ENCODE data around the gene ACVR2B. TPM values are rescaled to one million over a fixed set of nuclear protein-coding genes. Genes with fewer than 3 reads are reported as not detected.
"Not testable (repeated sequence)": the region's sequence is repeated elsewhere in the genome, so short reads cannot be mapped to it uniquely, and the experiment has no call there.

Gene ACVR2B
- total RNA-seq (ENCODE audit: insufficient read depth, low replicate concordance), result 10.6 TPM

DNA sequence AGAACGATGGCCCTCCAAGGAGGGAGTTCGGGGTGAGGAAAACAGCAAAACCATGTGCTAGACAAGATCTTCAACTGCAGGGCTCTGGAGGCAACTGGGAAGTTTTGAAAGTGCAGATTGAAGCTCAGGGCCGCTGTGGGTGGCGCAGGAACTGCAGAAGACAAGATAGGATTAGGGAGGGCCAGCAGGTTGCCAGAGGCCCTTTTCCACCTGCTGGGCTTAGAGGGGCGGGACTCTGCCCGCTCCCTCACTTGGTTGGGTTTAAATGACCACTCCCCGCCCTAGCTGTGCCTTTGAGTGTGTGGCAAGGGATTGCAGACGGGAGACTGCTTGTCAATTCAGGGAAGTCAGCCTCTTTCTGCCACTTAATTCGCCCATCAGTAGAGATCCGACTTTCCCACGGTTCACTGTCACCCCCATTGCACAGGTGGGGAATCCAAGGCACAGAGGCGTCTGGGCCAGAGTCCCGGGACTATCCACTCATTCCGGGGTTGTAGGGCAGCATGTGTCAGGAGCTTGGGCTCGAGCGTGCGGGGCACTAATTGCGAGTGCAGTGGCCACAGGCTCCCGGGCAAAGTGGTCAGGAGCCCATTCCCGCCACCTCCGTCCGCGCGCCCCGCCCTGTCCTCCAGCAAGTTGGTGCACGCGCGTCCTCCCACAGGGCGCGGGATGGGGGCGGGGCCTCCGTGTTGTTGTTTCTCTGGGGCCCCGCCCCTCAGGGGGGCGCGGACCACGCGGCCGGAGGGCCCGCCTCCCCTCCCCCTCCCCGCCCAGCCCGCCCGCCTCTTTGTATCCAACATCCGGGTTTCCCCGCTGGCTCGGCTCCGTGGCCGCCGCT is at the start of gene ACVR2B:
ACVR2B (plus strand) TSS at position 816 of the 838 bp plus-strand sequence. CDS start 433 bp downstream, outside the sequence.
- DNase-seq (ENCODE audit: low spot score), result peak; percentile 83

DNA sequence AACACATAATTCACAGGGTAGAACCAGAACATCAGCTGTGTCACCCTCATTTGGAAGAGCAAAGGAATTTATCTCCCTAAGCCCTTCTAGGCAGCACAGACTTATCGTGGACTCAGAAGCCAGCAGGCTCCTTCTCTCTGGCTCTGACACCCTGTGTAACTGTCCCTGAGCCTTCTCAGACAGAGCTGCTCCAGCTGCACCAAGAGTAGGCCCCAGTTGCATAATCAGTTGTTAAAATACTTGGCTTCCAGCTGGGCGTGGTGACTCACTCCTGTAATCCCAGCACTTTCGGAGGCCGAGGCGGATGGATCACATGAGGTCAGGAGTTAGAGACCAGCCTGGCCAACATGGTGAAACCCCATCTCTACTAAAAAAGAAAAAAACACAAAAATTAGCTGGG is 49.4 kb upstream of the ACVR2B start:
- DNase-seq (ENCODE audit: low spot score), result no peak

GRCh38 chr3:38411591-38411990 is 42.1 kb upstream of the ACVR2B start:
- no peak for DNase-seq (ENCODE audit: low spot score)

DNA sequence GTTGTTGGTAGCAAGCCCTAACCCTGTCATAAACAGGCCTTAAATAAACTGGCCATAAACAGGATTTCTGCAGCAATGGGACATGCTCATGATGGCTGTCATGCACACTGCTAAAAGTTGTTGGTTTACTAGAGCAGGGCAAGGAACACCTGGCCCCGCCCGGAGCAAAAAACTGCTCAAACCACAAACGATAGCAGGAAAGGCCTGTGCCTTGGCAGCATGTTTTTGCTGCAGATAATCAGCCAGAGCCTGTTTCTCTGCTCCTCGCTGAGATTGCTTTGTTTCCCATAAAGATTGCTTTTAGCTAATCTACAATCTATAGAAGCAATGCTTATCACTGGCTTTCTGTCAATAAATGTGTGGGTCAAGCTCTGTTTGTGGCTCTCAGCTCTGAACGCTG is 32.9 kb upstream of the ACVR2B start:
- DNase-seq (ENCODE audit: low spot score), result not testable (repeated sequence)

- DNase-seq (ENCODE audit: low spot score), result no peak
Observed at GRCh38 chr3:38421679-38422336, 31.9 kb upstream of the ACVR2B start.

DNA sequence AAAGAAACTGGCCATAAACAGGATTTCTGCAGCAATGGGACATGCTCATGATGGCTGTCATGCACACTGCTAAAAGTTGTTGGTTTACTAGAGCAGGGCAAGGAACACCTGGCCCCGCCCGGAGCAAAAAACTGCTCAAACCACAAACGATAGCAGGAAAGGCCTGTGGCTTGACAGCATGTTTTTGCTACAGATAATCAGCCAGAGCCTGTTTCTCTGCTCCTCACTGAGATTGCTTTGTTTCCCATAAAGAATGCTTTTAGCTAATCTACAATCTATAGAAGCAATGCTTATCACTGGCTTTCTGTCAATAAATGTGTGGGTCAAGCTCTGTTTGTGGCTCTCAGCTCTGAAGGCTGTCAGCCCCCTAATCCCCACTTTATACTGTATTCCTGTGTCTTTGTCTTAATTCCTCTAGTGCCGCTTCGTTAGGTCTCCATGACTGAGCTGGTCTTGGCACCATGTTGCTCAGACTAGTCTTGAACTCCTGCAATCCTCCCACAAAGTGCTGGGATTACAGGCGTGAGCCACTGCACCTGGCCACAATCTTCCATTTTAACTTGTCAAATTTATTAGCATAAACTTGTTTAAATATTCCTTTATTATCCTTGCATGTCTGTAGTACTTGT is 26.8 kb upstream of the ACVR2B start:
- peak; percentile 5 for DNase-seq (ENCODE audit: low spot score)

GRCh38 chr3:38432871-38433658 is 20.6 kb upstream of the ACVR2B start:
- not testable (repeated sequence) for DNase-seq (ENCODE audit: low spot score)

DNA sequence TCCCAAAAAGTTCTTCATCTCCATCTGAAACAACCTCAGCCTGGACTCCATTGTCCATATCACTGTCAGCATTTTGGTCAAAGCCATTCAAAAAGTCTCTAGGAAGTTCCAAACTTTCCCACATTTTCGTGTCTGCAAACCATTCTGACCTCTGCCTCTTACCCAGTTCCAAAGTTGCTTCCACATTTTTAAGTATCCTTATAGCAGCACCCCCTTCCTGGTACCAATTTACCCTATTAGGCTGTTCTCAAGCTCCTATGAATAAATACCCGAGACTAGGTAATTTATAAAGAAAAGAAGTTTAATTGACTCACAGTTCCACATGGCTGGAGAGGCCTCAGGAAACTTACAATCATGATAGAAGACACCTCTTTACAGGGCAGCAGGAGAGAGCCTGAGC is 20.0 kb upstream of the ACVR2B start:
- not testable (repeated sequence) for DNase-seq (ENCODE audit: low spot score)

DNA sequence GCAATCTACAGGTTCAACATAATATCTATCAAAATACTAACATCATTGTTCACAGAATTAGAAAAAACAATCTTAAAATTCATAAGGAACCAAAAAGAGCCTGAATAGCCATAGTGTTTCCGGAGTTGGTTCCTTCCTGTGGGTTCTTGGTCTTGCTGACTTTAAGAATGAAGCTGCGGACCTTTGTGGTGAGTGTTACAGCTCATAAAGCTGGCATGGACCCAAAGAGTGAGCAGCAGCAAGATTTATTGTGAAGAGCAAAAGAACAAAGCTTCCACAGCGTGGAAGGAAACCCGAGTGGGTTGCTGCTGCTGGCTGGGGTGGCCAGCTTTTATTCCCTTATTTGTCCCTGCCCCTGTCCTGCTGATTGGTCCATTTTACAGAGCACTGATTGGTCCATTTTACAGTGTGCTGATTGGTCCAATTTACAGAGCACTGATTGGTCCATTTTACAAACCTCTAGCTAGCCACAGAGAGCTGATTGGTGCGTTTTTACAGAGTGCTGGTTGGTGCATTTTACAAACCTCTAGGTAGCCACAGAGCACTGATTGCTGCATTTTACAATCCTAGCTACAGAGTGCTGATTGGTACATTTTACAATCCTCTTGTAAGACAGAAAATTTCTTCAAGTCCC is 15.1 kb upstream of the ACVR2B start:
- not testable (repeated sequence) for DNase-seq (ENCODE audit: low spot score)

- not testable (repeated sequence) for DNase-seq (ENCODE audit: low spot score)
Observed at GRCh38 chr3:38443205-38443604, 10.5 kb upstream of the ACVR2B start.

DNA sequence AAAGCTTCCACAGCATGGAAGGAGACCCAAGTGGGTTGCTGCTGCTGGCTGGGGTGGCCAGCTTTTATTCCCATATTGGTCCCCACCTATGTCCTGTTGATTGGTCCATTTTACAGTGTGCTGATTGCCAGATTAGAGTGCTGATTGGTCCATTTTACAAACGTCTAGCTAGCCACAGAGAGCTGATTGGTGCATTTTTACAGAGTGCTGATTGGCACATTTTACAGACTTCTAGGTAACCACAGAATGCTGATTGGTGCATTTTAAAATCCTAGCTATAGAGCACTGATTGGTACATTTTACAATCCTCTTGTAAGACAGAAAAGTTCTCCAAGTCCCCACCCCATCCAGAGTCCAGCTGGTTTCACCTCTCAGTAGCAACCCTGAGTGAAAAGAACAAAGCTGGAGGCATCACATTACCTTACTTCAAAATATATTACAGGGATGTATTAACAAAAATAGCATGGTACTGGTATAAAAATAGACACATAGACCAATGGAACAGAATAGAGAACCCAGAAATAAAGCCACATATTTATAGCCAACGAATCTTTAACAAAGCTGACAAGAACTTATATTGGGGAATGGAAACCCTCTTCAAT is 7.5 kb upstream of the ACVR2B start:
- DNase-seq (ENCODE audit: low spot score), result no peak

GRCh38 chr3:38446812-38447211 is 6.9 kb upstream of the ACVR2B start:
- DNase-seq (ENCODE audit: low spot score), result no peak

GRCh38 chr3:38450853-38451252 is 2.8 kb upstream of the ACVR2B start:
- no peak for DNase-seq (ENCODE audit: low spot score)

DNA sequence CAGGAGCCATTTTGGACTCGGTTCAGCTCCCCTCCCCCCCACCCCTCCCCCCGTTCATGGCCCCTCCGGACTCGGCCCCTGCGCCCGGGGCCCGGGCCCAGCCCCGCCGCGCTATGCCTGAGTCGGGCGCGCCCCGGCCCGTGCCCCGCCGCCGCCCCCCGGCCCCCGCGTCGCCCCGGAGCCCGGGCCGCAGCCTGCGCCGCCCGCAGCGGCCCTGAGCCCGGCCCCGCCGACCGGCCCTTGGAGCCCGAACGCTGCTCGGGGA is 155 bp downstream of the ACVR2B start:
- no peak for DNase-seq (ENCODE audit: low spot score)

DNA sequence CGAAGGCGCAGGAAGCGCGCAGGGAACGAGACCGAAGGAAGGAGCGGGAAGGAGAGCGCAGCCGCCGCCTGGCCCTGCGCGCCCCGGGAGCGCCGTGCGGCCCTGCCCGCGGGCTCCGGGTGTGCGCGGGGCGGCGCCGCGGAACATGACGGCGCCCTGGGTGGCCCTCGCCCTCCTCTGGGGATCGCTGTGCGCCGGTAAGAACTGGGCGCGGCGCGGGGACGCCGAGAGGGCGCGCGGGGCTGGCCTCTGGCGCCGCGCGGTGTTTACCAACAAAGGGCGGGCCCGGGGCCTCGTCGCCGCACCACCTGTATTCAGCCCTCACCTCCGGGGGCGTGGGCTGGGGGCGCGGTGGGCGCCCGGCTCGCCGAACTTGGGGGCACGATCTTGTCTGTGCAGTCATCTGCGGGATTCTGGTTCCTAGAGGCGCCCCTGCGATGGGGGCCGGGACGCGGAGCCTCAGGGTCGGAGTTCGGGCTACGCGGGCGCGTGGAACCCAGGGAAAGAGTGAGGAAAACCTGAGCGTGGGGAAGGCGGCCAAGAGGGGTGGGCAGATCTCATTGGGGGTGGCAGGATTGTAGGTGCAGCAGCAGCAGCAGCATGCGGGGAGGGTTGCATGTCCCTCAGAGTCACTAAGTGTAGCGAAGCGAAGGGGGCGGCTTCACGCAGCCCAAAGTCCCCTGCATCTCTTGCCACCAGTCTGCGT is 641 bp downstream of the ACVR2B start:
- peak; percentile 25 for DNase-seq (ENCODE audit: low spot score)

- DNase-seq (ENCODE audit: low spot score), result peak; percentile 55
Observed at GRCh38 chr3:38454884-38455638, 1.4 kb downstream of the ACVR2B start.

DNA sequence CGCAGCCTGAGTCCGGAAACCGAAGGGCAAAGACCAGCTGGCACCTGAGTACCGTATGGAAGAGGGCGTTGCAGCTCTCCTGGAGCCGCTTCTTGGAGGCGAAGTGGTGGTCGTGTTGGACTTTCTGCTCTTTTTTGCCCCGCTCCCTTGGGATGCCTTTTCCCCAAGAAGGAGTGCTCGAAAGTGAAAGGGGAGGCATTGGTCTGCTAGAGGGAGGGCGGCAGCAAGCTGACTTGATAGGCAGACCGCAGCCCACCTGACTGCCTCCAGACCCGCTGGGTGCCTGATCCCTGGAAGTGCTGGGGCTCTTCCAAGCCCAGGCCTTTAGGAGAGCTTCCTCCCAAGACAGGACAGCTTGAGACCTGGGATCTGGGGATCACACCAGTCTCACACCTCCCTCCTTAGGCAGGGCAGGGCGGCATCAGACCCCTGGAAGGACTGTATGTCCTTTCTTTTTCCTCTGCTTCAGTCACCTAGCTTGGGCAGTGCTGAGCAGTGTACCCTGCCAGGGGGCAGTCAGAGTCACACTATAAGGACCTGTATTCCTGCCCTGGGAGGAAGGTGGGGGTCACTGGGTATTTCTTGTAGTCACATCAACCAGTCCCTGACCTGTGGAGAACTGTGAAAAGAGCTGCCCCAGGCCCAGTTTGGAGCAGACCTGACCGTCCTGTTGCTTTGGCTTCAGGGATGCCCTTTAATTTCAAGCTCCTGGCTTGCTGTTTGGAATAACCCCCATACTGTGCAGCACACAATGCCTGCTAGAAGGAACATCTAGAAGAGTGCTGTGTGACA is 2.1 kb downstream of the ACVR2B start:
- no peak for DNase-seq (ENCODE audit: low spot score)

- DNase-seq (ENCODE audit: low spot score), result no peak
Observed at GRCh38 chr3:38457111-38458003, 3.7 kb downstream of the ACVR2B start.

Data from umbilical cord (tissue), 2 donors.